GM21447 (cell line): ENCODE data around the gene MTREX.

Experiments used
- ATAC-seq: cut with Tn5 transposase; IDR thresholded peaks from one replicate; pipeline ENCODE4 v1.9.1; 2021; ENCODE audit not compliant: unreplicated experiment

MTREX gene

DNA sequence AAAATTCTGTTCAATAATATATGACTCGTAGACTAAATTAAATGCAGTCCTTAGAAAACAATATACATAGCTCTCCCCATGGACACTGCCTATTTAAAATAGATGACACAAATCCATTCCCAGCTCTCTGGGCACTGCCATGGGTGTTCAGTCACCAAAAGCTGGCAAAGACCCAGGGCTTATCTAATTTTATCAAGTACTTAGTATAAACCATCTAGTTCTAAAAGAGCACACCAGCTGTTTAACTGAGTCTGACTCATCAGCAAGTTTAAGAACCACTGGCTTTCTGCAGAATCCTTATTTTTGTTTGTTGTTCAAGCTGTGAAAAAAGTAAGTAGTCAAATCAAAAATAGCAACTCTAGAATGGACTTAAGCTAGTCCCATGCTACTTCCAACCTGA, 119.4 kb downstream of the MTREX start:
- ATAC-seq, result no peak

DNA sequence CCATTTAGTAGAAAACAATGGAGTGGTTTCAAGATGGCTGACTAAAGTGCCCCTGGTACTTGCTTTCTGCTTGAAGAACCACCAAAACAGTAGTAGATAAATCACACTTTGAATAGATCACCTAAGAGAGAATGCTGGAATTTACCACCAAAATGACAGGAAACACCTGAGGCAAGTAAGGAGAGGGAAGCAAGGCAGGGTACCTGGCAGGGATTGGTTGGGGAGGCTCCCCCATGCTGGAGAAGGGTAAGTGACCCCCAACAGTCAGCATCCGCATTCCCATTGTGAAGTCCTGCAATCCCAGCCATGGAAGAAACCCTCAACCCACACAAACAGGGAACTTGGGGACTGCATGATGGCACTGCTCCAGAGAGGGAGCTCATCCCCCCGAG, 121.4 kb downstream of the MTREX start:
- no peak for ATAC-seq

DNA sequence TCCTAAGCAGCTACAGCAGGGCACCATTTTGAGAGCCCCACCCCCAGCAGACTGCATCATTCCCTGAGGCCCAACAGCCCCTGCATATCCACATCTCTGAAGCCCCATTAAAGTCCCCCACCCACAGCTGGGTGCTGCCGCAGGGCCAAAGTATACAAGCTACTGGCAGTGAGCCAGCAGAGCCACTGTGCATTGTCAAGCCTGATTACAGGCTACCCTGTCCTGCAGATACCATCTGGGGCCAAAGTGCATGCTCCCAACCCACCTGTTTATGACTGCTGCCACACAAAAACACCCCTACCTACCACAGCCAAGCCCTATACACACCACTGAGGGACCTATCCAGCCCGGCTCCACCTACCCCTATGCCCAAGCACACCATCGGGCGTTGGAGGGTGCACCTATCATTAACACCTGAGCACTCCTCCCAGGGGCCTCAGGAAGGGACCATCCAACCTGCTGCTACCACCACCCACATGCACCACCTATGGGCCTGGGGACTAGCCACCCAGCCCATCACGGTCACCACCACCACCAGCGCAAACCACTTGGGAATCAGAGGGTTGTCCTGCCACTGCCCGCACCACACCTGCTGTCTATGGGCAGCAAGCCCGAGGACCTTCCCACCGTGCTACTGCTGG, 121.9 kb downstream of the MTREX start:
- ATAC-seq, result no peak

DNA sequence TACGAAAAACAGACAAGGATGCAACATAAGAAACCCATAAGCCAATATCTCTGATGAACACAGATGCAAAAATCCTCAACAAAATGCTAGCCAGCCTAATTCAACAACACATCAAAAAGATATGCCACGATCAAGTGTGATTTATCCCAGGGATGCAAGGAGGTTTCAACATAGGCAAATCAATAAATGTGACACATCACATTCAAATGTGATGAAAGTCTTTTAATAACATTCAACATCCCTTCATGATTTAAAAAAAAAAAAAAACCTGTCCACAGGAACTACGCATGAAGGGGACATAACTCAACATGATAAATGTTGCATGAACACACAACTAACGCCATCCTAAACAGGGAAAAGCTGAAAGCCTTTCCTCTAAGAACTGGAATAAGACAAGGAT, 124.8 kb downstream of the MTREX start:
- no peak for ATAC-seq

DNA sequence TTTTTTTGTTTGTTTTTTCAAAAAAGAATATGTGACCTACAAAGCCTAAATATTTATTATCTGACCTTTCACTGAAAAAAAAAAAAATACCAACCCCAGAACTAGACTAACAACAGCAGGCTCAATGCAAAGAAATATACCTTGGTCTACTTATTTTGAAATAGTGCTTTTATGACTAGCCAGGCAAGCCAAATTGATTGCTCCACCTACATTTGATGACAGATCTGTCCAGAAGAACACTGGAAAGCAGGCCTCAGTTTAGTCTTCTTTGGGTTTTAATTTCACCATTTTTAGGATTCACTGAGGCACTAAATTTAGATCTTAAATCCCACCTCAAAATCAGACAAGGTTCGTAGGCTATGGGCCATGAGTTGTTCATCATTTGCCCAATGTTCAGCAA, 129.7 kb downstream of the MTREX start:
- no peak for ATAC-seq

DNA sequence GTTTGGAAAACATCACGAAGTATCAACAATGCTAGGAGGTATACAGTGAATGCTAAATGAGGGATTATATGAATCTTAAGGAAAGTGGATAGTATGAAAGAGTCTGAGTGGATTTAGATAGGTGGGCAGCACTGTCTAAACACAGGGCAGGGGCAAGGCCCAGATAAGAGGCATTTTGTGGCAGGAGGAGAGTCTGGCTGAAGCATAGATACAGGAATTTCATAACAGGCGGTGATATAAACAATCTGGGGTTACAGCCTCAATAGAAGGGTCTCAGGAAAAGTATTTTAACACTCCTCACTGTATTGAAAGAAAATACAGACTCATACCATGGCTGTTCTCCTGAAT, 130.0 kb downstream of the MTREX start:
- ATAC-seq, result no peak

DNA sequence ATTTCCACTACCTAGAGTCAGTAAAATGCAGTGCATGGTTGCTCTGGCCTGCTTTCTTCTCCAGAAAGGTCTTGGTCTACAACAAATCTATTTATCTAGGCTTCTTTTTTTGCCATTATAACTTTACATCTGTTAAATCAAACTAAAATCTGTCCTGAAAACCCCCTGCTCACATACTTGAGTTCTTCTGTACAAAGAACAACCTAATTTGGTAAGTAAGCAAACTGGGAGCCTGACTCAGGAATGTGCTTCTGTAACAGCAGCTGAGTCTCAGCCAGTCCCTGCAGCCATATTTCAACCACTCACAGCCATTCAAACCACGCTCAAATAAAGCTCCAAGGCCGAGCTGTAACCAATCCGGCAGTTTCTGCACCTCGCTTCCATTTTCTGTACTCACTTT, 131.2 kb downstream of the MTREX start:
- ATAC-seq, result no peak

DNA sequence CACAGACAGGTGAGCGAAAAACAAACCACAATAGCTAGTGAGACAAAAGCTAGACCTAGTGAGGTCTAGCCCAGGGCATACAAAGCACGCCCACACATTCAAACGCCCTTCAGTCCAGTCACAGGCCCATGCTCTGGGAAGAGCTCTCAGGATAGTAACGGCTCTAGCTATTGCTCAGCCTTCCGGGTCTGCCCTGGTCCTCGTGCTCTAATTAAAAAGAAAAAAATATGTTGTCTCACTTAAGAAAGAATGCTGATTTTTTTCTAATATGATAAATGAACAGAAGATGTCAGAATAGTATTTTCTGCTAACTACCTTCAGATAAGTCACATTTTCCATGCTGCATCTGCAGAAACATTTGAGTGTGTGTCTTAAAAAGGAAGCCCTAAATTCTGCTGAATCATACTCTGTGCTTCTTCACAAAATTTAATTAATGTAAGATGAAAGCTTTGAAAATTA, 132.4 kb downstream of the MTREX start:
- no peak for ATAC-seq

DNA sequence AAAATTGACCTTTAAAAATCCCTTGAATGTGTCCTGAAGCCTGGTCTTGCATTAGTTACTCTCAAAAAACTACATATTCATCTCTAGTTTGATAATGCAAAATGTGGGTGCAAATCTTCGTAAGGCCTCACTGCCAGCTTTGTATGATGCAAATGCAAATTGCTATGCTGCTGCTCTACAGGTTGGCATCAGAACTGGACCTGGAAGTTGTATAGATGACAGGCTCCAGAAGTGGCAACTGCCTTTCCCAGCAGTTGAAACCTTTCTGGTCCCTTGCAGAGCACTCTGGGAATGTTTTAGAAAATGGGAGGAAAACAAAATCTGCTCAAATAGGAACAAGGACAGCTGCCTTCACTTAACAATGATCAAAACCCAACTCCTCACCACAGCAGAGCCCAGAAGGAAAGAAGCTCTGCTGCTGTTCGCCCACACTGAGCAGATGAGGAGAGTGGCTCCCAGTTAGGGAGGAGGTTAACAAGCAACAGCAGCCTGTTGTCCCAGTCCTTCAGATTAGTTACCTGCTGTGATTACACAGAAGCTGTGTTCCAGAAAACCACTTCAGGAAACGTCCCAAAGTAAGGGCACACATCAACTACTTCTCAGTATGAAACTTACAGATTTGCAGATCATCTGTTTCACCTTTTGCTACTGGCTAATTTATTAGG, 133.4 kb downstream of the MTREX start:
- no peak for ATAC-seq

DNA sequence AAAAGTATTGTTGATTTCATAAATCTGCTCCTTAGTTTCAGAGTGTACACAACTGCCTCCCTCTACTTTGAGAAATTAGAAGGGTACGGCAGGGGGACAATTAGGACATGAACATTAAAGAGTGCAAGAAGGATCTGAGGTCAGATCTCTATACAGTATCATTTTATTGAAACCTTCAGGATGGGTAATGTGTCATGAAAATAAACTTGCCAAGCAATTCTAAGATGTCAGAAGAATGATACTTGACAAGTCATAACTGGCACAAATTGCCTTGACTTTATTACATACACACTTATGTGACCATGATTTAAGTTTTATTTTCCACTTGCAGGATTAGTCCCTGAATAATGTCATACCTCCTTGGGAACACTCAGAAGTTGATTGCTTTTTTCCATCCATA, 134.2 kb downstream of the MTREX start:
- no peak for ATAC-seq

DNA sequence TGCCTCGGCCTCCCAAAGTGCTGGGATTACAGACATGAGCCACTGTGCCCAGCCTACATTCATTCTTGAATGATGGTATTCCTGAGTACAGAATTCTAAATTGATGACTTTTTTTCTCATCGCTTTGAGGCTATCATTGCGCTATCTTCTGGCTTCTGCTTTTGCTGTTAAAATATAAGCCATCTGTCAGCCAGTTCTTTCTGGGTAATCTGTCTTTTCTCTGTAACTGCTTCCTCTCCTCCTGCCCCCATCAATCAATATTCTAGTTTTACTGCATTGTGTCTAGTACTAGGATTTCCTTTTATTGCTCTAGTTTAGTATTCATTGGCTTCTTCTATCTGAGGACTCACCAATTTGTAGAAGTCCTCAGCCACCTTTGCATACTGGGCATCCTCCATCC, 138.0 kb downstream of the MTREX start:
- ATAC-seq, result no peak

DNA sequence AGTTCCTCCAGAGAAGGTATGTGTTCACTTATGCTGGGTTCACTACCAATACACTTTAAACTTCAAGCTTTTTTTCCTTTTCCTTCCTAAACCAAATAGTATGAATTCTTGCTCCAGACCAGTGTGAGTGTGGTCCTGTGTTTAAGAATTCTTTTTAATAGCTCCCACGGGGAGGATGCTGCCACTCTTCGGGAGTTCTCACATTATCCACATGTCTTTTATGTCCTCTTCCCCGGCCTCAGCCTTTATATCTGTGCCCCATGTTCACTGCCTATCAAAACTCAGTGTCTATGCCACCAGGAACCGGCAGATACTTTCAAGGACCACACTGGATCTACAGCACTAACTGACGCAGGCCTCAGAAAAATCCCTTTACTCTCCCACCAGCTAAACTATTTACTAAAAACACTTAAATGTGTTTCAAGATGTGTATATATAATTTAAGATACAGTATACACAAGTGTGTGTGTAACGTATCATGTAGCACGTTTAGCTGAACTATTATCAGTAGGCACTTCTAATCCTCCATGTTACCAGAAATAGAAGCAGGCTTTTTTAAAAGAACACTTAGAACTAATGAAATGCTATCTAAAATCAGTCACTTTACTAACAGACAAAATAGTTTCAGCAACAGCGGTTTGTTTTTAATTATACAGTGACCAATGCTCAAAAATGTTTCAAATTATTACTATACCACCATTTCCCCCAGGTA, 139.0 kb downstream of the MTREX start:
- no peak for ATAC-seq

DNA sequence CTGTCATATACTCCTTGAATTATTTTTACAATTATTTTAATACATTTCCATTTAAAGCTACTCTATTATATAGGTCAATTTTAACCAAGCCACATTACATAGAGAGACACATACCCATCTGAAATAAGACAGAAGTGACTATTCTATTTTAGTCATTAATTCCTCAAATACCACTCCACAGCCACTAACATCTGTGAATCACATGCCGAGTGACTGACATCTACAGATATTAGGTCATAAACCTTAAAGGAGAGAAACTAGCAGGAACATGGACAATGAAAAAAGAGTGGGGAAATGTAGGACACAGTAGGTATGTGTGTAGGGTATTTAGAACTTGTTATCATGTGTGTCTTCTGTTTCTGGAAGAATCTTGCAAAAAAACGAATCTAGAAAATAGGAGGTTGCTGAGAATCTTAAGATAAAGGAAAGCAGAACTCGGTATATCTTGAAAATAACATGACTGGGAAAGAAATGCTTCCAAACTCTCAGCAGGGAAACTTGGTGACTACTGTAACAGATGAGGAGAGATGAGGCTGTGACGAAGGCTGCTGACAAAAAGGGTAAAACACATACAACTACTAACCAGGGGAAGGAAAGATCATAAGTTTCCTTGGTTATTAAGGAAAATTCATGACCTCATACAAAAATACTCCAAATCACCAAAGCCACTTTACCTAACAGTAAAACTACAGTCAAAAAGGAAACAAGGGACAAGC, 142.4 kb downstream of the MTREX start:
- ATAC-seq, result no peak

DNA sequence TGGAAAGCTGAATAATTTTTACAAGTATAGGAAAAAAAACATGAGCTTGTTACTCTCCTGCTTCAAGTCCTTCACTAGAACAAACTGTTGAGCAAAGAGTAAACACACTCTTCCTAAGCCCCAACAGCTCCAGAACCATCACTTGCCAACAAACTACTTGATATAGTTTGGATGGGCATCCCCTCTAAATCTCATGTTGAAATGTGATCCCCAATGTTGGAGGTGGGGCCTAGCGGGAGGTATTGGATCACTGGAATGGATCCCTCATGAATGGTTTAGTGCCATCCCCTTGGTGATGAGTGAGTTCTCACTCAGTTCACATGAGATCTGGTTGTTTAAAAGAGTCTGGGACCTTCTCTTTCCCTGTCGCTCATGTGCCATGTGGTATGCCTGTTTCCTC, 144.2 kb downstream of the MTREX start:
- no peak for ATAC-seq

DNA sequence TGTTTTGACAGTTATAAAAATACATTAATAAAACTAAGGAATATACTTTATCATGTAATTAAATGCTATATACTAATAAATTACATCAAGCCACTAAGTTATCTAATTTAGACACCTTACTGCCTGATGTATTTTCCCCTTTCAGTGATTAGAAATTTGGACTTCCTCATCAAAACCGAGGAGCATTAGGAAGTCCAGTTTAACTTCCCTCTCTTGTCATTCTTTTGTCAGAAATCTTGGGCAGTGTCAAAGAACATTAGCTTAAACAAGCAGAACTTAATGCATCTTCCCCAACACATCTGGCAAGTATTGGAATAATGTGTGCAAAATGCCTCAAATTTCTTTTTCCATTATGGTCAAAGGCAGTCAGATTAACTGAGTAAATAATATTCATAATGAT, 145.4 kb downstream of the MTREX start:
- ATAC-seq, result no peak

DNA sequence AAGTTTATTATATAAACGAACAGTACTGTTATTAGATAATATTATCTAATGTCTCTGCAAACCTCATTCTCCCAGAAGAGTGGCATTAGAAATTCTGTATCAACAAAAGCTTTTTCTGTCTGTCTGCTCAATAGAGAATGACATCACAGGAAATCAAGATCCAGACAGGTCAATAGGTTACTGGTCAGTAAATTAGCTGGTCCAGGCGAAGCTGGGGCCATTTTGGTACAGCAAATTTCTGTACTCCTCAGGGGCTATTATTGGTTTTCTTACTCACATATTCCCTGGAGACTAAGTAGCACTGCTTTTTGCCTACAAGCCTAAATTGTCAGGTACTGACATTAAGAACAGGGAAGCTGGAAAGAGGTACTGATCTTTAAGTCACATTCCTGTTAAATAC, 146.5 kb downstream of the MTREX start:
- ATAC-seq, result no peak

DNA sequence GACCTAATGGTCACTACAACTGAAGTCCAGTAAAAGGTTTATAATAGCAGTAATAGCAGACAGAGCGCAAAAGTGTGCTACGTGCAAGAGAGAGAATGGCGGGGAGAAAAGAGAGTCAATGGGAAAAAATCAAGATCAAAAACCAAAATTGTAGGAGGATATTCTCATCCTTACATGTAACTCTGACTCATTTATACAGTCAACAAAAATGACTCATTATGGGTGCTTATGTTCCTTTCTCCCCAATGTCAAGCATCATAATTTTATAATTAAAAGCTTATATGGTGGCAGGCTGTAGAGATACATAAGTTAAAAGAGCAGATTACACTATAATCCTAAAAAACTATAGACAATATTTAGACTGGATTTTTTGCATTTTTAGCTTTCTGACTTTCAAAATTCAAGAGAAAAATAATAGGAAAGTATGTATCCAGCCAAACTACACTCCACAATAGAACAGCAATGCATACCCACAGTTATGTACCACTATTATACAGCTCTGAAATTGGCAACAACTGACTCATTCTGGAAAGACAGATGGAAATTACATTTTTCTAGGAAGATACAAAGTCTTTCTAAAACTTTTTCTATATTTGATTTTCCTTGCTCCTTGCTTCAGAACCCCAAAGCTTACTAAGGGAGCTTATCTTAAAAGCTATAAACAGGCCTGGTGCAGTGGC, 148.6 kb downstream of the MTREX start:
- ATAC-seq, result no peak

DNA sequence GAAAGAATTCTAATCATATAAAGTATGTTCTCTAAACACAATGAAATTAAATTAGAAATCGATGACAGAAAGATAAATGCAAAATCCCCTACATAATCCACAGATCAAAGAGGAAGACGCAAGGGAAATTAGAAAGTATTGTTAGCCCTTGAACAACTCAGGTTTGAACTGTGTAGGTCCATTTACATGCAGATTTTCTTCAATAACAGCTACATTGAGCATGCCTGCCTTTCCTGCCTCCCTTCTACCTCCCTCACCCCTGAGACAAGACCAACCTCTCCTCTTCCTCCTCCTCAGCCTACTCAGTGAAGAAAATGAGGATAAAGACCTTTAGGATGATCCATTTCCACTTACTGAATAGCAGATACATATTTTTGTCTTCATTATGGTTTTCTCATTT, 151.8 kb downstream of the MTREX start:
- no peak for ATAC-seq

DNA sequence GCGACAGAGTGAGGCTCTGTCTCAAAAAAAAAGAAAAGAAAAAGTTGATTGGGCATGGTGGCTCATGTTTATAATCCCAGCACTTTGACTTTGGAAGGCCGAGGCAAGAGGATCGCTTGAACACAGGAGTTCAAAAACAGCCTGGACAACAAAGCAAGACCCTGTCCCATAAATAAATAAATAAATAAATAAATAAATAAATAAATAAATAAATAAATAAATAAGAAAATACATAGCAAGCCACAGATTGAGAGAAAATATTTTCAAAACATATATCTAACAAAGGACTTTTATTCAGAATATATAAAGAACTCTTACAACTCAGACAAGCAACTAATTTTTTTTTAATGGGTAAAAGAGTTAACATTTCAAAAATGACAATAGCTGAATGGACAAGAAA, 155.8 kb downstream of the MTREX start:
- ATAC-seq, result no peak

DNA sequence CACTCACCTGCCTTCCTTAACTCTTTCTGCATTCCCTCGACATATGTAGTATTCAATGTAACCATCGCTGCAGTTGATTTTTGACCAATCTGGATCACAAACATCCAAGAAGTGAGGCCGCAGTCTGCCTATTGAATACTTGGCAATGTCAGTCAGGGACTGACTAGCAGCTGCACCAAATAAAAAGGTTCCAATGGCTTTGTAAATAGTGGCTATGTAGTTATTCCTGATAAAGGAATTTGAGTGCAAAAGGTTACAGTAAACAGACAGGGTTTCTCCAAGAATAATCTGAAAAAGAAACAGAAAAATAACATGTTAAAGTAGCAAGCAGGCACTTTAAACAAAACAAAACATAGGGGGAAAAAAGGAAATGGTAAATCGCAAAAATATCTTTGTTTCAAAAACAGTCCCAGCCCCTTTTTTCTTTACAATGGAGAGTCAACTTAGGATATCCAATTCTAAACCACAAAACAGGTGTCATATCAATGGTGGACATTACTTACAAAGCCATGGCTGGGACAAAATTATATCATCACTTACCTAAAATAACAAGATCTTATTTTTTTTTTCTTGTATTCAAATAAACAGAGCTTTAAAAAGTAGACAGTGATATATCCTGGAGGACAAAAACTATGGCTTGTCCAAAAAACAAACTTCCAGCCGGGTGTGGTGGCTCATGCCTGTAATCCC, 160.2 kb downstream of the MTREX start:
- no peak for ATAC-seq

DNA sequence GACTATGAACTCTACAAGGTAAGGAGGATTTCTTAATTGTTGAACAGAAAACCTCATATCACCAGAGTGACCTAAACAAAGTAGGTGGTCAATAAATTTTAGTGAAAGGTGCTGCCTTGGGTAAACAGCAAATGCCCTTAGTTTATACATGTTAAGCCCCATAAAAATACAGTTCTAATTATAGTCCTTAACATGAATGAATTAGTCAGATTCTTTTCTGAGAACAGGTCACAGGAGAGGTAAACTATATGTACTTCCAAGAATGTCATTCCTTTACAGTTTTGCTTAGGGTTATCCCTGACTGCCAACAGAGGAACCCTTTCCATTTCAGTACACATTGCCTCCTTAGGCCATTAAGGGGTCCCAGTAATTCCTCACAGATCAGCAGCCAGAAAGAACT, 162.1 kb downstream of the MTREX start:
- no peak for ATAC-seq
